K562 (cell line): ENCODE results near the gene ADRB1. TPM values are rescaled to one million over a fixed set of nuclear protein-coding genes. Genes with fewer than 3 reads are reported as not detected.

ENCODE experiments used
- ATAC-seq: fragments of 200-7000 bp; cut with Tn5 transposase; 3 replicates; pipeline ENCODE4 v1.9.1; 2020; ENCODE audit warnings: moderate library complexity
- BruUV-seq: library from RNA; stranded (reverse); fragments of 400-500 nt; replicated peaks from 2 replicates; lab custom pipeline; 2021; lab: Mats Ljungman, UMichigan
- CTCF ChIA-PET: fragments of 300-600 bp; formaldehyde crosslinking; extraction: SDS; loops from one replicate; lab custom pipeline; 2021; ENCODE audit warnings: low intra/inter-chr PET ratio; lab: Yijun Ruan, JAX
- POLR2A ChIA-PET: fragments of 300-600, 350-650 bp; sonication (Branson Sonifier 250); formaldehyde crosslinking; extraction: SDS; loops from one replicate; lab custom pipeline; 2021; ENCODE audit warnings: antibody characterized with exemption, inconsistent platforms; lab: Yijun Ruan, JAX
- DNase-seq, 4 experiments: peaks; one replicate each; pipeline versions ENCODE4 v3.0.0 to v3.0.0-alpha.2; 2011 to 2018; ENCODE audit warnings: low spot score in 3 of 4, mixed read lengths in 3 of 4; ENCODE audit errors: extremely low read depth in 1 of 4
- FAIRE-seq: peaks from 2 replicates; lab custom pipeline; 2011; peaks lifted over from hg19 to GRCh38; lab: Jason Lieb, UNC
- H2AFZ ChIP-seq: 2 replicates; pipeline ENCODE4 v1.6.0; 2011; ENCODE audit warnings: low read depth, low read length, control low read depth, inconsistent platforms
- H3K27ac ChIP-seq: fragments of 200-600 bp; 3 replicates; pipeline ENCODE4 v1.8.0; 2011; ENCODE audit warnings: low read depth, mild to moderate bottlenecking, control low read depth, inconsistent platforms, low read length, moderate library complexity, mixed read lengths; ENCODE audit errors: extremely low read depth
- H3K27me3 ChIP-seq, 2 experiments: fragments of 300-600 bp in 1 of 2; 2 replicates in 1 of 2; 3 replicates in 1 of 2; pipeline versions ENCODE4 v1.6.0 to v1.8.0; 2011; ENCODE audit warnings: inconsistent platforms in 2 of 2, low read length in 2 of 2, mild to moderate bottlenecking in 1 of 2, mixed read lengths in 1 of 2, moderate library complexity in 1 of 2; ENCODE audit not compliant: control insufficient read depth in 2 of 2, insufficient read depth in 2 of 2
- H3K36me3 ChIP-seq: fragments of 300-600 bp; 3 replicates; pipeline ENCODE4 v1.8.0; 2011; ENCODE audit warnings: mild to moderate bottlenecking, low read length, inconsistent platforms; ENCODE audit not compliant: control insufficient read depth, insufficient read depth
- H3K4me1 ChIP-seq, 2 experiments: fragments of 200-600 bp in 1 of 2; replicated peaks in 1 of 2; 2 replicates in 1 of 2; 3 replicates in 1 of 2; pipeline versions ENCODE4 v1.5.1 to v1.8.0; 2011; ENCODE audit warnings: inconsistent platforms in 2 of 2, low read length in 2 of 2, mild to moderate bottlenecking in 1 of 2, mixed read lengths in 1 of 2, moderate library complexity in 1 of 2; ENCODE audit not compliant: control insufficient read depth in 2 of 2, insufficient read depth in 2 of 2
- H3K4me2 ChIP-seq: 2 replicates; pipeline ENCODE4 v1.6.1; 2011; ENCODE audit warnings: low read length, control low read depth, inconsistent platforms, mixed read lengths; ENCODE audit not compliant: insufficient read depth
- H3K4me3 ChIP-seq: fragments of 200-600 bp; sonication (generic), shearing (Covaris generic); 2 replicates; pipeline ENCODE4 v1.5.1; 2016; ENCODE audit warnings: control low read depth, inconsistent platforms
- H3K79me2 ChIP-seq: fragments of 200-600 bp; 3 replicates; pipeline ENCODE4 v1.8.0; 2011; ENCODE audit warnings: low read length, inconsistent platforms; ENCODE audit not compliant: control insufficient read depth, insufficient read depth
- H3K9ac ChIP-seq, 2 experiments: 2 replicates each; pipeline versions ENCODE4 v1.6.0 to v1.6.1; 2011; ENCODE audit warnings: low read depth in 2 of 2, low read length in 2 of 2, control low read depth in 1 of 2, inconsistent platforms in 1 of 2, mild to moderate bottlenecking in 1 of 2, mixed read lengths in 1 of 2; ENCODE audit not compliant: insufficient read depth in 1 of 2
- H3K9me1 ChIP-seq: one replicate; pipeline ENCODE4 v1.6.0; 2011; ENCODE audit warnings: inconsistent platforms, mild to moderate bottlenecking, low read length, moderate library complexity; ENCODE audit not compliant: control insufficient read depth, insufficient read depth
- H3K9me3 ChIP-seq: replicated peaks from 2 replicates; pipeline ENCODE4 v1.5.1; 2011; ENCODE audit warnings: low read depth, low read length, inconsistent platforms; ENCODE audit not compliant: control insufficient read depth, insufficient read depth
- H4K20me1 ChIP-seq: replicated peaks from 2 replicates; pipeline ENCODE4 v1.6.1; 2011; ENCODE audit warnings: low read length, inconsistent platforms, mixed read lengths; ENCODE audit not compliant: control insufficient read depth, insufficient read depth
- CTCF ChIP-seq, 3 experiments: IDR thresholded peaks in 2 of 3; conservative IDR thresholded peaks in 1 of 3; 2 replicates each; pipeline ENCODE4 v1.5.1; 2011 to 2012; ENCODE audit warnings: low read length in 3 of 3, mild to moderate bottlenecking in 3 of 3, control low read depth in 2 of 3, improper control_type of control experiment in 1 of 3, inconsistent platforms in 1 of 3, low read depth in 1 of 3, mixed read lengths in 1 of 3, moderate library complexity in 1 of 3; ENCODE audit not compliant: insufficient read depth in 2 of 3
- CTCFL ChIP-seq: IDR thresholded peaks from 2 replicates; pipeline ENCODE4 v1.6.1; 2011; ENCODE audit warnings: borderline replicate concordance, low read depth, mild to moderate bottlenecking, moderate library complexity, low read length; ENCODE audit not compliant: insufficient read depth, poor library complexity, severe bottlenecking
- ESRRA ChIP-seq: fragments of 450-650 bp; IDR thresholded peaks from 2 replicates; pipeline ENCODE4 v1.6.1; 2014; ENCODE audit warnings: low read depth, mild to moderate bottlenecking, moderate library complexity, borderline replicate concordance
- PHB ChIP-seq: fragments of 250-450 bp; sonication (Bioruptor Pico); IDR thresholded peaks from 2 replicates; pipeline ENCODE4 v1.5.0; 2021
- RAD21 ChIP-seq, 2 experiments: fragments of 250-450 bp in 1 of 2; fragments of 450-650 bp in 1 of 2; sonication (Bioruptor Pico) in 1 of 2; formaldehyde crosslinking in 1 of 2; IDR thresholded peaks in 1 of 2; conservative IDR thresholded peaks in 1 of 2; 2 replicates each; pipeline versions ENCODE4 v1.4.0 to v1.8.0; 2020 to 2022; ENCODE audit warnings: mild to moderate bottlenecking in 2 of 2, moderate library complexity in 1 of 2
- RBM34 ChIP-seq: fragments of 200-400 bp; formaldehyde crosslinking; IDR thresholded peaks from 2 replicates; pipeline ENCODE4 v1.6.1; 2018; ENCODE audit warnings: low read length, borderline replicate concordance; ENCODE audit not compliant: insufficient read depth
- RCOR1 ChIP-seq, 2 experiments: IDR thresholded peaks; 2 replicates each; pipeline ENCODE4 v1.6.1; 2012; ENCODE audit warnings: low read depth in 2 of 2, low read length in 2 of 2, borderline replicate concordance in 1 of 2, improper control_type of control experiment in 1 of 2
- ZNF785 ChIP-seq: fragments of 250-450 bp; sonication (Bioruptor Pico); IDR thresholded peaks from 2 replicates; pipeline ENCODE4 v1.4.0; 2020; ENCODE audit warnings: mild to moderate bottlenecking
- WGBS: fragments of 100-300 bp; shearing (Covaris generic); methylation state at CpG from one replicate; pipeline ENCODE4 v1.1.6; 2016; ENCODE audit warnings: low coverage, mixed read lengths; ENCODE audit not compliant: insufficient coverage; ENCODE audit errors: missing lambda C conversion rate; 5-methylcytosine and 5-hydroxymethylcytosine counted together
- in situ Hi-C: fragments of 300-500 bp; cut with MboI; formaldehyde crosslinking; loops from 4 replicates; pipeline ENCODE4 v1.15.0; 2018; ENCODE audit warnings: inconsistent platforms, mixed read lengths
- intact Hi-C: fragments of 100-400 bp; cut with micrococcal nuclease; formaldehyde crosslinking; loops from 2 replicates; pipeline ENCODE4 v1.14.2; 2022
- polyA plus RNA-seq, 8 experiments: library from polyadenylated mRNA; depleted of rRNA in 4 of 8; stranded (reverse) in 5 of 8; unstranded in 3 of 8; fragments of >200 nt; fragmentation: Nextera tagmentation in 2 of 8; fragmentation: Illumina TruSeq in 1 of 8; extraction: Ambion mirVana in 2 of 8; extraction: Trizol in 1 of 8; gene quantifications; 2 replicates each; pipeline versions ENCODE4 v1.2.1 to v1.2.3, GENCODE V29; 2011 to 2014; ENCODE audit warnings: inconsistent platforms in 1 of 8, missing spikeins in 1 of 8
- total RNA-seq, 7 experiments: library from RNA; depleted of rRNA in 6 of 7; stranded (reverse); fragments of >200 nt in 6 of 7; fragmentation: Illumina TruSeq in 2 of 7; extraction: Trizol in 2 of 7; gene quantifications; 2 replicates each; pipeline versions ENCODE4 v1.2.1 to v1.2.3, GENCODE V29; 2011 to 2021; ENCODE audit warnings: low replicate concordance in 1 of 7

The ADRB1 gene
- total and polyA plus RNA-seq, 9 of the 15 experiments (the other 6 are each of a cell fraction or from before 2014, with no cell fraction given) = 0.07 to 0.11 (median 0.09) TPM; not detected in 6

- TF ChIP-seq CTCFL = no peak
- no peak for TF ChIP-seq RBM34
- TF ChIP-seq ZNF785 (CRISPR knock-in tag) = no peak
Measured at GRCh38 chr10:114084215-114084614, 40.5 kb downstream of the ADRB1 start (continued).

GRCh38 chr10:114087255-114087654, 43.6 kb downstream of the ADRB1 start:
- Histone ChIP-seq H3K4me3 (no peak overlapping the region), H4K20me1 (no peaks in the 10 kb centered on the region), H3K27ac (no peak overlapping the region), H2AFZ (0 out of 2 replicates have a peak overlapping the region, but pooled peaks have one; percentile 32), H3K27me3 (peaks cover 0 to 5% of the 10 kb centered on the region in 2 experiments; a peak in 1 of 5 replicates), H3K9me3 (no peaks in the 10 kb centered on the region), H3K36me3 (no peaks in the 10 kb centered on the region), H3K4me1 (peaks cover 0 to 4% of the 10 kb centered on the region in 2 experiments; a peak in 2 of 5 replicates), H3K9ac (no peak overlapping the region), H3K9me1 (no peaks in the 10 kb centered on the region), H3K4me2 (peak overlapping the region; percentile 41; the same call in 1 of the 2 replicates), H3K79me2 (no peaks in the 10 kb centered on the region)
- DNase-seq = no peak
- ATAC-seq = peak; percentile 79
- 8% methylated on average over 5 of the region's 5 CpGs for WGBS
- ChIA-PET POLR2A (no interaction called here), CTCF (no interaction called here)
- intact Hi-C loops = no loop called here
- TF ChIP-seq ESRRA (peak; percentile 44; the same call in 1 of the 2 replicates), RCOR1 (IDR thresholded peaks at IDR 0.05; ENCODE audit: borderline replicate concordance in 1 of 2, low read depth in 2 of 2, low read length in 2 of 2) (no peak), CTCF (IDR thresholded peaks at IDR 0.05 in 2 of 3, conservative IDR thresholded peaks at IDR 0.05 in 1 of 3; ENCODE audit: insufficient read depth in 2 of 3, low read depth in 1 of 3, low read length in 3 of 3) (peak; percentile 39 to 91 (median 53); a peak in 5 of 6 replicates), PHB (CRISPR knock-in tag) (no peak), RAD21 (CRISPR knock-in tag; conservative IDR thresholded peaks at IDR 0.05 in 1 of 2, IDR thresholded peaks at IDR 0.05 in 1 of 2) (0 out of 4 replicates have a peak, but pooled peaks of 1 of the 2 experiments have one; percentile 11)
- FAIRE-seq = no peak
- in situ Hi-C loops = no loop called here
- BruUV-seq = no TSS peak
